Tibial nerve (tissue), 4 donors: ENCODE data around the gene ABCC8. TPM values are rescaled to one million over a fixed set of nuclear protein-coding genes. Genes with fewer than 3 reads are reported as not detected.

Experiments
- DNase-seq, 2 donors: peaks; one replicate each; pipeline ENCODE4 v3.0.0-alpha.2; 2019; ENCODE audit warnings: low spot score in 2 of 2
- H3K27ac ChIP-seq, 4 donors: fragments of 200-600 bp; sonication (generic) in 3 of 4; one replicate each; pipeline ENCODE4 v1.5.1; 2017 to 2019; ENCODE audit warnings: mild to moderate bottlenecking in 1 of 4
- H3K27me3 ChIP-seq, 2 donors: fragments of 200-600 bp; sonication (generic) in 1 of 2; one replicate each; pipeline versions ENCODE4 v1.5.1 to v1.6.0; 2017 to 2019
- H3K36me3 ChIP-seq, 3 donors: fragments of 200-600 bp; sonication (generic); one replicate each; pipeline ENCODE4 v1.5.1; 2018 to 2019
- H3K4me1 ChIP-seq, 4 donors: fragments of 200-600 bp; sonication (generic) in 3 of 4; one replicate each; pipeline ENCODE4 v1.5.1; 2017 to 2019
- H3K4me3 ChIP-seq, 4 donors: fragments of 200-600 bp; sonication (generic) in 3 of 4; one replicate each; pipeline ENCODE4 v1.5.1; 2017 to 2019; ENCODE audit warnings: mild to moderate bottlenecking in 1 of 4, moderate library complexity in 1 of 4
- H3K9me3 ChIP-seq, 4 donors: fragments of 200-600 bp; sonication (generic) in 3 of 4; one replicate each; pipeline ENCODE4 v1.5.1; 2017 to 2019
- CTCF ChIP-seq, 5 experiments: fragments of 200-600 bp in 3 of 5; fragments of 450-650 bp in 2 of 5; sonication (generic) in 3 of 5; IDR thresholded peaks; one replicate each; pipeline ENCODE4 v1.5.1; 2016 to 2019; ENCODE audit warnings: antibody characterized with exemption in 5 of 5, mild to moderate bottlenecking in 3 of 5, moderate library complexity in 2 of 5
- EP300 ChIP-seq, 2 donors: sonication (generic); formaldehyde crosslinking; IDR thresholded peaks; one replicate each; pipeline ENCODE4 v1.6.1; 2017; ENCODE audit warnings: antibody characterized with exemption in 2 of 2, mild to moderate bottlenecking in 1 of 2
- POLR2A ChIP-seq, 2 donors: fragments of 450-650 bp; IDR thresholded peaks; one replicate each; pipeline ENCODE4 v1.6.1; 2017; ENCODE audit warnings: antibody characterized with exemption in 2 of 2, mild to moderate bottlenecking in 2 of 2, moderate library complexity in 2 of 2
- WGBS, 2 donors: methylation state at CpG; one replicate each; pipeline ENCODE4 v1.1.5; 2018; 5-methylcytosine and 5-hydroxymethylcytosine counted together
- total RNA-seq, 4 donors: library from RNA; depleted of rRNA; stranded (reverse); fragments of >200 nt; gene quantifications; one replicate each; pipeline ENCODE4 v1.1.0, GENCODE V29; 2016

ABCC8 gene
- total RNA-seq, 4 donors from 2014 or later = 1.3 to 8.6 (median 5.1) TPM

- Histone ChIP-seq H3K36me3 (peaks cover 0 to 49% (median 0%) of the 10 kb centered on the region in 3 donors), H3K9me3 (peaks cover 0 to 41% (median 0%) of the 10 kb centered on the region in 4 donors), H3K27me3 (peaks cover 0 to 3% of the 10 kb centered on the region in 2 donors), H3K27ac (no peak overlapping the region), H3K4me1 (no peaks in the 10 kb centered on the region), H3K4me3 (no peak overlapping the region)
- WGBS, 2 donors = 63 to 78% methylated on average over 2 of the region's 2 CpGs
- DNase-seq = no peak
- TF ChIP-seq CTCF (IDR thresholded peaks at IDR 0.05) (no peak), EP300 (IDR thresholded peaks at IDR 0.05) (no peak), POLR2A (IDR thresholded peaks at IDR 0.05) (no peak)
Observed at GRCh38 chr11:17378655-17379054, 98.0 kb downstream of the ABCC8 start.

GRCh38 chr11:17376493-17376892, 100.2 kb downstream of the ABCC8 start:
- no peak for DNase-seq
- Histone ChIP-seq H3K27me3 (peaks cover 0 to 3% of the 10 kb centered on the region in 2 donors), H3K4me1 (no peaks in the 10 kb centered on the region), H3K4me3 (no peak overlapping the region), H3K27ac (no peak overlapping the region), H3K9me3 (peaks cover 0 to 63% (median 10%) of the 10 kb centered on the region in 4 donors), H3K36me3 (peaks cover 0 to 70% (median 0%) of the 10 kb centered on the region in 3 donors)
- WGBS, 2 donors = 69 to 71% methylated on average over 3 of the region's 3 CpGs
- no peak for TF ChIP-seq CTCF (IDR thresholded peaks at IDR 0.05)
- TF ChIP-seq POLR2A (IDR thresholded peaks at IDR 0.05) = no peak
- no peak for TF ChIP-seq EP300 (IDR thresholded peaks at IDR 0.05)

GRCh38 chr11:17375547-17375946, 101.1 kb downstream of the ABCC8 start:
- H3K4me1 ChIP-seq = no peaks in the 10 kb centered on the region
- peaks cover 0 to 80% (median 0%) of the 10 kb centered on the region in 3 donors for H3K36me3 ChIP-seq
- 78 to 85% methylated on average over 5 of the region's 5 CpGs for WGBS, 2 donors
- H3K9me3 ChIP-seq = peaks cover 0 to 72% (median 13%) of the 10 kb centered on the region in 4 donors
- no peak for TF ChIP-seq POLR2A (IDR thresholded peaks at IDR 0.05)
- no peak for TF ChIP-seq CTCF (IDR thresholded peaks at IDR 0.05)
- TF ChIP-seq EP300 (IDR thresholded peaks at IDR 0.05) = no peak
- DNase-seq = no peak
- peaks cover 0 to 3% of the 10 kb centered on the region in 2 donors for H3K27me3 ChIP-seq
- H3K27ac ChIP-seq = no peak overlapping the region
- H3K4me3 ChIP-seq = no peak overlapping the region

- H3K4me1 ChIP-seq = no peaks in the 10 kb centered on the region
- 60 to 77% methylated on average over 3 of the region's 3 CpGs for WGBS, 2 donors
- H3K36me3 ChIP-seq = peaks cover 0 to 98% (median 0%) of the 10 kb centered on the region in 3 donors
- peaks cover 0 to 3% of the 10 kb centered on the region in 2 donors for H3K27me3 ChIP-seq
- no peak overlapping the region for H3K27ac ChIP-seq
- TF ChIP-seq POLR2A (IDR thresholded peaks at IDR 0.05) = no peak
- no peak for TF ChIP-seq CTCF (IDR thresholded peaks at IDR 0.05)
- no peak for TF ChIP-seq EP300 (IDR thresholded peaks at IDR 0.05)
- DNase-seq = no peak
- peaks cover 0 to 81% (median 15%) of the 10 kb centered on the region in 4 donors for H3K9me3 ChIP-seq
- H3K4me3 ChIP-seq = no peak overlapping the region
Observed at GRCh38 chr11:17371614-17372013, 105.0 kb downstream of the ABCC8 start.

GRCh38 chr11:17369684-17370243, 106.9 kb downstream of the ABCC8 start:
- Histone ChIP-seq H3K36me3 (peaks cover 0 to 94% (median 0%) of the 10 kb centered on the region in 3 donors), H3K4me3 (no peak overlapping the region), H3K4me1 (no peaks in the 10 kb centered on the region), H3K27ac (no peak overlapping the region), H3K27me3 (peaks cover 0 to 3% of the 10 kb centered on the region in 2 donors), H3K9me3 (peaks cover 0 to 65% (median 15%) of the 10 kb centered on the region in 4 donors)
- TF ChIP-seq CTCF (IDR thresholded peaks at IDR 0.05) (no peak), EP300 (IDR thresholded peaks at IDR 0.05) (no peak), POLR2A (IDR thresholded peaks at IDR 0.05) (no peak)
- 83 to 87% methylated on average over 2 of the region's 2 CpGs for WGBS, 2 donors
- DNase-seq = no peak
